Lower leg skin (tissue), 3 donors: Measurements from ENCODE around the gene PTPRT.

ENCODE experiments used
- POLR2A ChIP-seq, 2 donors: fragments of 450-650 bp; IDR thresholded peaks; one replicate each; pipeline ENCODE4 v1.6.1; 2016 to 2017; ENCODE audit warnings: antibody characterized with exemption in 2 of 2, mild to moderate bottlenecking in 1 of 2, moderate library complexity in 1 of 2
- TF ChIP-seq, protein P1 (sequence below), 3 donors: fragments of 450-650 bp; IDR thresholded peaks; one replicate each; pipeline ENCODE4 v1.5.1; 2016; ENCODE audit warnings: antibody characterized with exemption in 3 of 3, mild to moderate bottlenecking in 3 of 3, moderate library complexity in 2 of 3

DNA sequence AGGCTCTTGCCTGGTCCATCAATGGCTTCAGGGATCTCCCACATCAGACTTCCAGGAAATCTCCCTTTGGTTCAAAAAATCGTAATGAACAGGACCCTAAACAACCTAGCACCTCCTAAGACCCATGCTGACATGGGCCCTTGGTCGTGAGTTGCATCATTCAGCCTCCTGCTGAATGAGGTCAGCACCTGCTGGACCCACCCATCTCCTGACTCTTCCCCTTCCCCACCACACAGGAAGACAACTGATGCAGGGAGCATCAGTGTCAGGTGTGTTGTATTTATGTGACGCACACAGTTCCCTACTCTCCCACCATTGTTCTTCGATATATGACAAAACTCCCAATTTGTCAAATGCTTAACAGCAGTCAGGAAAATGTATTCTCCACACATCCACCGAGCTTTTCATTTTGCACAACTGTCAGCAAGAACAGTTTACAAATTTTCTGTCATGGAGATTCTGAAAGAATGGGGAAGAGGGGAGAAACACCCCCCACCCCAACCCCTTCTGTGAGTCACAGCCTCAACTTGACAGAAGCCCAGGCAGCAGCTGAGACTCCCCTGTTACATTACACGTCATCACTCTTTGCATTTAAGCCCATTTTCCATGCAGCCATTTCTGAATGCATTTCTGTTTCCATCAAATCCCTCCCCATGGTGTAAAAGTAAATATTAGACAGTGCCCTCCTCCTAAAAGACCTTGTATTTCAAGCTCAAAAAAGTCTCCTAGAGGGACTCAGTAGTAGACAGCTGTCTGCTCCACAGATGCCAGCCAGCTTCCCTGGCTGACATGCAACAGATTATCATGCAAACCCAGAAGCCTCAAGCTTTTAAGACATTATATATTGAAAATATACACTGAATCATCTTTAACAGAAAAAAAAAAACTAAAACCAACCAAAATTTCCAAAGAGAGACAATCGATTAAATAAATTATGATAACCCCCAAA lies 577.5 kb downstream of the PTPRT start:
- TF ChIP-seq, protein P1, sequence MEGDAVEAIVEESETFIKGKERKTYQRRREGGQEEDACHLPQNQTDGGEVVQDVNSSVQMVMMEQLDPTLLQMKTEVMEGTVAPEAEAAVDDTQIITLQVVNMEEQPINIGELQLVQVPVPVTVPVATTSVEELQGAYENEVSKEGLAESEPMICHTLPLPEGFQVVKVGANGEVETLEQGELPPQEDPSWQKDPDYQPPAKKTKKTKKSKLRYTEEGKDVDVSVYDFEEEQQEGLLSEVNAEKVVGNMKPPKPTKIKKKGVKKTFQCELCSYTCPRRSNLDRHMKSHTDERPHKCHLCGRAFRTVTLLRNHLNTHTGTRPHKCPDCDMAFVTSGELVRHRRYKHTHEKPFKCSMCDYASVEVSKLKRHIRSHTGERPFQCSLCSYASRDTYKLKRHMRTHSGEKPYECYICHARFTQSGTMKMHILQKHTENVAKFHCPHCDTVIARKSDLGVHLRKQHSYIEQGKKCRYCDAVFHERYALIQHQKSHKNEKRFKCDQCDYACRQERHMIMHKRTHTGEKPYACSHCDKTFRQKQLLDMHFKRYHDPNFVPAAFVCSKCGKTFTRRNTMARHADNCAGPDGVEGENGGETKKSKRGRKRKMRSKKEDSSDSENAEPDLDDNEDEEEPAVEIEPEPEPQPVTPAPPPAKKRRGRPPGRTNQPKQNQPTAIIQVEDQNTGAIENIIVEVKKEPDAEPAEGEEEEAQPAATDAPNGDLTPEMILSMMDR (IDR thresholded peaks at IDR 0.05) = no peak
- TF ChIP-seq POLR2A (IDR thresholded peaks at IDR 0.05) = no peak
